Breast epithelium (tissue), 4 donors: ENCODE results near the gene MAP3K7CL. TPM values are rescaled to one million over a fixed set of nuclear protein-coding genes. Genes with fewer than 3 reads are reported as not detected.

Source experiments
- DNase-seq, 2 donors: peaks; one replicate each; pipeline ENCODE4 v3.0.0-alpha.2; 2019; ENCODE audit warnings: low spot score in 2 of 2
- H3K27ac ChIP-seq, 2 donors: fragments of 200-600 bp; sonication (generic) in 1 of 2; one replicate each; pipeline ENCODE4 v1.5.1; 2016 to 2019; ENCODE audit warnings: mild to moderate bottlenecking in 1 of 2
- H3K27me3 ChIP-seq, 2 donors: fragments of 200-600 bp; sonication (generic) in 1 of 2; one replicate each; pipeline versions ENCODE4 v1.5.1 to v1.6.0; 2017 to 2019; ENCODE audit warnings: control low read depth in 1 of 2, mild to moderate bottlenecking in 1 of 2
- H3K36me3 ChIP-seq: fragments of 200-600 bp; one replicate; pipeline ENCODE4 v1.5.1; 2019
- H3K4me1 ChIP-seq, 2 donors: fragments of 200-600 bp; sonication (generic); one replicate each; pipeline ENCODE4 v1.5.1; 2016 to 2019; ENCODE audit warnings: control low read depth in 1 of 2
- H3K4me3 ChIP-seq, 3 donors: fragments of 200-600 bp; sonication (generic); 1 replicate in 2 of 3; 2 replicates in 1 of 3; pipeline ENCODE4 v1.5.1; 2016 to 2019; ENCODE audit warnings: mild to moderate bottlenecking in 3 of 3, moderate library complexity in 2 of 3
- H3K9me3 ChIP-seq, 2 donors: fragments of 200-600 bp; sonication (generic) in 1 of 2; one replicate each; pipeline ENCODE4 v1.5.1; 2016 to 2019; ENCODE audit warnings: control low read depth in 1 of 2
- POLR2A ChIP-seq: fragments of 450-650 bp; IDR thresholded peaks from one replicate; pipeline ENCODE4 v1.6.1; 2016; ENCODE audit warnings: antibody characterized with exemption, mild to moderate bottlenecking, moderate library complexity
- POLR2AphosphoS5 ChIP-seq, 3 donors: sonication (generic); formaldehyde crosslinking; IDR thresholded peaks; one replicate each; pipeline ENCODE4 v1.6.1; 2017; ENCODE audit warnings: antibody characterized with exemption in 3 of 3
- intact Hi-C: fragments of 100-400 bp; cut with DNase I; formaldehyde crosslinking; loops from one replicate; pipeline ENCODE4 v1.15.1; 2023; ENCODE audit warnings: low total_unique reads
- total RNA-seq, 3 donors: library from RNA; depleted of rRNA; stranded (reverse); fragments of >200 nt; gene quantifications; one replicate each; pipeline ENCODE4 v1.1.0, GENCODE V29; 2016
- TF ChIP-seq, protein P1 (sequence below), 3 donors: fragments of 450-650 bp; IDR thresholded peaks; one replicate each; pipeline ENCODE4 v1.5.1; 2016 to 2017; ENCODE audit warnings: antibody characterized with exemption in 3 of 3, mild to moderate bottlenecking in 3 of 3, moderate library complexity in 3 of 3

The MAP3K7CL gene
- total RNA-seq, 3 donors from 2014 or later: 1.8 to 8.5 (median 7.5) TPM

DNA sequence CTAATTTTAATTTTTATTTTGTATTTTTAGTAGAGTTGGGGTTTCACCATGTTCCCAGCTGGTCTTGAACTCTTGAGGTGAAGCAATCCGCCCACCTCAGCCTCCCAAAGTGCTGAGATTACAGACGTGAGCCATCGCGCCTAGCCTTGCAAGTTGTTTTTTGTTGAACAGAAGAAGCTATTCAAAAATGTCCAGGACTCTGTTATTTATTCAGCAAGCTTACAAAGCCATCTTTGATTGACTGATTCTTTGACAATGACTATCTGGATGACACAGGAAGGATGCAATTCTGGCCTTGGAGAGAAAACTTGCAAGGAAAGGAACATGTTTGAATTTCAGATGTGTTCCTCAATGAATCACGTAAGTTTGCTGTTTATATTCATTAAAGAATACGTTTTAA is 63.5 kb downstream of the MAP3K7CL start:
- H3K4me1 ChIP-seq: no peaks in the 10 kb centered on the region
- no peak for DNase-seq
- TF ChIP-seq POLR2AphosphoS5 (IDR thresholded peaks at IDR 0.05) (no peak), POLR2A (no peak)
- TF ChIP-seq, protein P1, sequence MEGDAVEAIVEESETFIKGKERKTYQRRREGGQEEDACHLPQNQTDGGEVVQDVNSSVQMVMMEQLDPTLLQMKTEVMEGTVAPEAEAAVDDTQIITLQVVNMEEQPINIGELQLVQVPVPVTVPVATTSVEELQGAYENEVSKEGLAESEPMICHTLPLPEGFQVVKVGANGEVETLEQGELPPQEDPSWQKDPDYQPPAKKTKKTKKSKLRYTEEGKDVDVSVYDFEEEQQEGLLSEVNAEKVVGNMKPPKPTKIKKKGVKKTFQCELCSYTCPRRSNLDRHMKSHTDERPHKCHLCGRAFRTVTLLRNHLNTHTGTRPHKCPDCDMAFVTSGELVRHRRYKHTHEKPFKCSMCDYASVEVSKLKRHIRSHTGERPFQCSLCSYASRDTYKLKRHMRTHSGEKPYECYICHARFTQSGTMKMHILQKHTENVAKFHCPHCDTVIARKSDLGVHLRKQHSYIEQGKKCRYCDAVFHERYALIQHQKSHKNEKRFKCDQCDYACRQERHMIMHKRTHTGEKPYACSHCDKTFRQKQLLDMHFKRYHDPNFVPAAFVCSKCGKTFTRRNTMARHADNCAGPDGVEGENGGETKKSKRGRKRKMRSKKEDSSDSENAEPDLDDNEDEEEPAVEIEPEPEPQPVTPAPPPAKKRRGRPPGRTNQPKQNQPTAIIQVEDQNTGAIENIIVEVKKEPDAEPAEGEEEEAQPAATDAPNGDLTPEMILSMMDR (IDR thresholded peaks at IDR 0.05): no peak
- no peaks in the 10 kb centered on the region for H3K9me3 ChIP-seq
- no peak overlapping the region for H3K4me3 ChIP-seq
- no peaks in the 10 kb centered on the region for H3K27me3 ChIP-seq
- H3K36me3 ChIP-seq: no peaks in the 10 kb centered on the region
- intact Hi-C loops: loop anchor here (1.0 kb wide), 1 partner anchor 23 kb away; no protein-coding TSS in a partner anchor
- no peak overlapping the region for H3K27ac ChIP-seq

DNA sequence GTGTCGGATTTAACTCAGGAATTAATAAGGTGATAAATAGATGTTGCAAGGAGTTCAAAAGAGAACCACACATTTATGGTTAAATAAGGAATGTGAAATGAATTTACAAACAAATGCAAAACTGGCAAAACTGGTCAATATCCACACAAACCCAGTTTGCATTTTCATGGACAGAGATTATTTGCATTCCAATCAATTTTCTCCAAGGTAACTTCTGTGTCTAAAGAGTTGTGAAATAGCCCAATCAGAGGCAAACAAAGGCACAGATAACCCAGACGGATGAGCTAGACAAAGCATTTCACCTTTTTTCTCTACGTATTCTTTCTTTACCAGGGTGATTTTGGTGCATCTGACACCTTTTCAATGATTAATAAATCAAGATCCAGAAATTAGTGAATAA is 63.9 kb downstream of the MAP3K7CL start:
- H3K27ac ChIP-seq: no peak overlapping the region
- no peaks in the 10 kb centered on the region for H3K27me3 ChIP-seq
- no peak overlapping the region for H3K4me3 ChIP-seq
- H3K9me3 ChIP-seq: no peaks in the 10 kb centered on the region
- no peaks in the 10 kb centered on the region for H3K36me3 ChIP-seq
- DNase-seq: no peak
- H3K4me1 ChIP-seq: no peaks in the 10 kb centered on the region
- TF ChIP-seq, protein P1 (IDR thresholded peaks at IDR 0.05): no peak
- TF ChIP-seq POLR2AphosphoS5 (IDR thresholded peaks at IDR 0.05) (no peak), POLR2A (no peak)
- intact Hi-C loops: loop anchor here (1.0 kb wide), 1 partner anchor 23 kb away; no protein-coding TSS in a partner anchor

DNA sequence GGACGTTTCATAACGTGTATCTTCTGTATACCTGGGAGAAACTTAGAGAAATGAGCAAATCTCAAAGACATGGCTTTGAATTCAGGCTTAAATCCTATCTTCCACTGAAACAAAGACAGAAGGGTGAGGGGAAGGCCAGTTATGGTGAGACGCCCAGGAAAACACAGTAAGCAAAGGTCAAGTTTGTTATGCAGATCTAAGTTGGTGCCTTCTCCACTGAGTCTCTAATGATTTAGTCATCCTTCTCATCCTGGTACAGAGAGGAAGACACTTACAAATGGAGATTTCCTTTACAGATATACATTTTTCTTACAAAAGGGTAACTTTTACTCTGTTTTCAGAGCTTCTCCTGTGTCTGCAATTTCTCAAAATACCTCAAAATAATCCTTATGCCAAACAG is 64.4 kb downstream of the MAP3K7CL start:
- Histone ChIP-seq H3K4me1 (no peaks in the 10 kb centered on the region), H3K27me3 (no peaks in the 10 kb centered on the region), H3K36me3 (no peaks in the 10 kb centered on the region), H3K4me3 (no peak overlapping the region), H3K9me3 (no peaks in the 10 kb centered on the region), H3K27ac (no peak overlapping the region)
- intact Hi-C loops: loop anchor here (1.0 kb wide), 1 partner anchor 22 kb away; no protein-coding TSS in a partner anchor
- DNase-seq: no peak
- no peak for TF ChIP-seq POLR2A
- TF ChIP-seq, protein P1 (IDR thresholded peaks at IDR 0.05): no peak

DNA sequence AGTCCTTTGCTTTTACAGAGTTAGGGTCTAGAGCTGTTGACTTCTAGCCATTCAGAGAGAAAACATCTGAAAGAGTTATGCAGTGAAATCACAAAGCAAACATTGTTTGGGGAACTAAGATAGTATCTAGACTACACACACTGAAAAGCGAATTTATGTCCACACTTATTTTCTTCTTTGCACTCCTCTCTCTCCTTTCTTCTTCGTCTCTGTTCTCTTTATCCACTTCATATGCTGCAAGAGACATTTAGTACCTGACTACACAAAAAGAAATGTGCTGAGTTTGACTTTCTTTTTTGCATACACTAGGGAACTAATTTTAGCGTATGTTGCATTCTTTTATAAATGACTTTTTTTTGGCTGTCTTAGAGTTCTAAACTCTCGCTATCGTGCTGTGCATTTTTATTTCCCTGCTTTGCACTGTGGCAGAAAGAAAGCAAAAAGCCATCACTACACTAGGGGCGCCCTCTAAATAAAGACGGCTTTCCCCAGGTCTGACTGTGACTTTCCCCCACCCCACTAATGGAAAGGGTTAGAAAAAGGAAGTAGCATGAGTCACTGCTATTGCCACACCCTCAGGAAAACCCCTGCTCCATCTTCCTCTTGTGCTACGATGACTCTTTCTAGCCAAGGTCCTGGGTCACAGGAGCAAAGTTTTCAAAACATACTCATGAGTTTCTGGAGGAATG is 65.7 kb downstream of the MAP3K7CL start:
- H3K27me3 ChIP-seq: no peaks in the 10 kb centered on the region
- peak overlapping the region; percentile 20 to 26 for H3K27ac ChIP-seq
- no peaks in the 10 kb centered on the region for H3K4me1 ChIP-seq
- no peak for DNase-seq
- no peaks in the 10 kb centered on the region for H3K36me3 ChIP-seq
- peaks cover 0 to 4% of the 10 kb centered on the region in 2 donors for H3K9me3 ChIP-seq
- H3K4me3 ChIP-seq: peak overlapping the region; percentile 14 to 28 (median 15)
- intact Hi-C loops: no loop called here
- TF ChIP-seq, protein P1 (IDR thresholded peaks at IDR 0.05): no peak
- TF ChIP-seq POLR2AphosphoS5 (IDR thresholded peaks at IDR 0.05): peak in 2 of 3 donors; percentile 39 to 65
- no peak for TF ChIP-seq POLR2A

DNA sequence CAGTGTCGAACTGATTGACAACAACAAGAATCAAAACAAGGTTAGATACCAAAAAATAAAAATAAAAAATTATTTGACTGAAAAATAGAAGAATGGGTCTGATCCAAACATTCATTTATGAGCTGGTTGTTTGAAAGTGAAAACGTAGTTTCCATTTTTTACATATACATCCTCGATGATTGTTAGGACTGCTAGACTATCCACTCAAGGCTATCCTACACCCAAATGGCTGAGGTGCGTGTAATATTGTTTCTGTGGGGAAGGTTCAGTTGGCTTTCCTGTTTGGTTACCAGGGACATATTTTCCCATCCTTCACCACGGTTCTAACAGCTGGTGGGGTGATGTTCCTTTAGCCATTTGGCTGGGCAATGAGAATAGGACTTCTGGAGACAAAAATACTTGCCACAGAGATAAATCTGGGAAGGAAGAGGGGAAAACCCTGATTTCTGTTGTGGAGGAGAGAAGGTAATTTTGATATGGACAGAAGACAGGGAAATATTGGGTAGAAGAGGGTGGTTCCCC is 66.3 kb downstream of the MAP3K7CL start:
- peaks cover 0 to 10% of the 10 kb centered on the region in 2 donors for H3K9me3 ChIP-seq
- H3K4me3 ChIP-seq: no peak overlapping the region
- no peak for DNase-seq
- no peaks in the 10 kb centered on the region for H3K27me3 ChIP-seq
- intact Hi-C loops: no loop called here
- H3K27ac ChIP-seq: no peak overlapping the region
- H3K4me1 ChIP-seq: no peaks in the 10 kb centered on the region
- H3K36me3 ChIP-seq: no peaks in the 10 kb centered on the region
- TF ChIP-seq POLR2A: no peak
- TF ChIP-seq, protein P1 (IDR thresholded peaks at IDR 0.05): no peak
- TF ChIP-seq POLR2AphosphoS5 (IDR thresholded peaks at IDR 0.05): no peak
